ENCODE results near the gene PDSS1.
"Not testable (repeated sequence)": the region's sequence is repeated elsewhere in the genome, so short reads cannot be mapped to it uniquely, and the experiment has no call there.

The PDSS1 gene

DNA sequence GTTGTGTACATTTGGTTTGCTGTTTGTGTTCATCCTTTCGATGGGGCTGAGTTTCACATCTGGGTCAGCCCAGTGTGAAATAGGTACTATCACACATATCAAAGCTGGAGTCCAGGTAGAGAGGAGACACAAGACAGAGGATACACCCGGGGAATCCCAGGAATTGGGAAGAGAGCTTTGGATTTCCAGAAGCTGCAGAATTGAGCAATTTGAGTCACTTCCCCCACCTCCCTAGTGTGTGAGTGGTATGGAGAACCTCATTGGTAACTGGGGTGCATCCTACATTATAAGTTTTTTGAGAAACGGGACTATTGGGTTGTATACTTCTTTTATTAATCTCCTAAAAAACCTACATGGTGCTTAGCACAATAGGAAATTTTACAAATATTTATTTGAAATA, 12.1 kb upstream of the PDSS1 start:
- TF ChIP-seq, protein P1, sequence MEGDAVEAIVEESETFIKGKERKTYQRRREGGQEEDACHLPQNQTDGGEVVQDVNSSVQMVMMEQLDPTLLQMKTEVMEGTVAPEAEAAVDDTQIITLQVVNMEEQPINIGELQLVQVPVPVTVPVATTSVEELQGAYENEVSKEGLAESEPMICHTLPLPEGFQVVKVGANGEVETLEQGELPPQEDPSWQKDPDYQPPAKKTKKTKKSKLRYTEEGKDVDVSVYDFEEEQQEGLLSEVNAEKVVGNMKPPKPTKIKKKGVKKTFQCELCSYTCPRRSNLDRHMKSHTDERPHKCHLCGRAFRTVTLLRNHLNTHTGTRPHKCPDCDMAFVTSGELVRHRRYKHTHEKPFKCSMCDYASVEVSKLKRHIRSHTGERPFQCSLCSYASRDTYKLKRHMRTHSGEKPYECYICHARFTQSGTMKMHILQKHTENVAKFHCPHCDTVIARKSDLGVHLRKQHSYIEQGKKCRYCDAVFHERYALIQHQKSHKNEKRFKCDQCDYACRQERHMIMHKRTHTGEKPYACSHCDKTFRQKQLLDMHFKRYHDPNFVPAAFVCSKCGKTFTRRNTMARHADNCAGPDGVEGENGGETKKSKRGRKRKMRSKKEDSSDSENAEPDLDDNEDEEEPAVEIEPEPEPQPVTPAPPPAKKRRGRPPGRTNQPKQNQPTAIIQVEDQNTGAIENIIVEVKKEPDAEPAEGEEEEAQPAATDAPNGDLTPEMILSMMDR (IDR thresholded peaks at IDR 0.05; ENCODE audit: low read depth, low read length): no peak
- no peak overlapping the region for H3K4me3 ChIP-seq (ENCODE audit: low read depth, low read length)

DNA sequence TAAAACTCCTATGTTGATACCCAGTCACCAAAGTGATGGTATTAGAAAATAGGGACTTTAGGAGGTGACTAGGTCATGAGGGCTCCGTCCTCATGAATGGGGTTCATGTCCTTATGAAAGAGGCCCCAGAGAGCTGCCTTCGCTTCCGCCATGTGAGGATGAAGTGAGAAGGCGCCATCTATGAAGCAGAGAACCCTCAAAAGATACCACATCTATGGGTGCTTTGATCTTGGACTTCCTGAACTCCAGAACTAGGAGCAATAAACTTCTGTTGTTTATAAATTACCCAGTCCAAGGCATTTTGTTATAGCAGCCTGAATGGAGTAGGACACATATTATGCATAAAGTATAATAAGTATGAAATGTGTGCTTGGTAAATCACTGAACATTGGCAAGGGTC, 8.1 kb upstream of the PDSS1 start:
- TF ChIP-seq, protein P1 (IDR thresholded peaks at IDR 0.05; ENCODE audit: low read depth, low read length): no peak
- H3K4me3 ChIP-seq (ENCODE audit: low read depth, low read length): no peak overlapping the region

DNA sequence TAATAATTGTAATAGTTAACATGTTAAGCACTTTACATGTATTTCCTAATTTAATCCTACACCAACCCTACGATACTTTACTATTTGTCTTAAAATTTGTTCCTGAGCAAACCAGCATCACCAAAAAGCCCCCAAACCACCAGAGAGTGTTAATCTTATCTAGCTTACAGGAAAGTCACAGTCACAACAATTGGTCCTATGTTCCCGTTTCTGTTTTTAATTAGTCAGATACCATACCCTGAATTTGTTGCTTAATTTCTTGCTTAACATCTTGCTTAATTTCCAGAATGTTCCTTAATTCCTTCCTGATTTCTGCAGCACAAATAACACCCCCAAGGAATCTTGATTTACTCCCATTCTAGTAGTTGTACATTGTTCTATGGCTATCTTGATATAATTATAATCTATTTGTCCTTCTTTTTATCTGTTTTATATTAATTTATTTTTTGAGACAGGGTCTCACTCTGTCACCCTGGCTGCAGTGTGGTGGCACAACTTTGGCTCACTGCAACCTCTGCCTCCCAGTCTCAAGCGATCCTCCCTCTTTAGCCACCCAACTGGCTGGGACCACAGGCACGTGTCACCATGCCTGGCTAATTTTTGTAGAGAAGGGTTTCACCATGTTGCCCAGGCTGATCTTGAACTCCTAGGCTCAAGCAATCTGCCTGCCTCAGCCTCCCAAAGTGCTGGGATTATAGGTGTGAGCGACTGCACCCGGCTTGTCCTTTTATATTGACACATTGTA, 6.6 kb upstream of the PDSS1 start:
- no peak overlapping the region for H3K4me3 ChIP-seq (ENCODE audit: low read depth, low read length)
- TF ChIP-seq, protein P1 (IDR thresholded peaks at IDR 0.05; ENCODE audit: low read depth, low read length): no peak

DNA sequence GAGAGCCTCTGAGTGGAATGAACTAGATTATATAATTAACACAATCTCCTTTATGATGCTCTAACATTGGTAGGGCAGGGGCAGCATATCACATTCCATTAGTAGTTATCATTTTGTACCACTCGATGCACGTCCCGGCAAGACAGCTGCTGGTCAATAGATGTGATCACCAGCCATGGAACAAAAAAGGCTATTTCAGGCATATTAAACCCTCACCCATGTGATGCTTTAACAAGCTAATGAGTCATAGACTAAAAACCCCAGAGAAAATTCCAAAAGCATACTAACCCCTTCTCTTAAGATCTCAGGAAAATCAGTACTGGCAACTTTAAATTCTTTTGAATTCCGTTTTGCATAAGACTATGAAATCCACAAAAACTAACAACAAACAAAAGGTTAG, 3.0 kb upstream of the PDSS1 start:
- H3K4me3 ChIP-seq (ENCODE audit: low read depth, low read length): not testable (repeated sequence)

DNA sequence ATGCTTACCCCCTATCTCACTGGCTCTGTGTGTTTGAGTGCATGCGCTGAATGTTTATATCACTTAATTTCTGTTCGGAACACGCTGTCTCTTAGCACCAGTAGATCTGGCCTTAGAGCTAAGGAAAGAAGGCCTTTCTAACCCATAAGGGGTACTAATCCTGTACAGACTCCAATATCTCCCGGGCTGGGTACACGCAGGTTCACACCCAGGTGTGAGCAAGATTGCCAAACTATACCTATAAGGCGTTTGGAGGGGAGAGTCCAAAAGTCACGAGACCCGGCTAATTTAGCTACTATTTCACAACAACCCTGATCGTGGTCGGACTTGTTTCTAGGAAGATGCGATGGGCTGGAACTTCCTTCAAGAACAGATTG, 727 bp upstream of the PDSS1 start:
- peak overlapping the region; percentile 88 for H3K4me3 ChIP-seq (ENCODE audit: low read depth, low read length)
- TF ChIP-seq, protein P1 (IDR thresholded peaks at IDR 0.05; ENCODE audit: low read depth, low read length): no peak

DNA sequence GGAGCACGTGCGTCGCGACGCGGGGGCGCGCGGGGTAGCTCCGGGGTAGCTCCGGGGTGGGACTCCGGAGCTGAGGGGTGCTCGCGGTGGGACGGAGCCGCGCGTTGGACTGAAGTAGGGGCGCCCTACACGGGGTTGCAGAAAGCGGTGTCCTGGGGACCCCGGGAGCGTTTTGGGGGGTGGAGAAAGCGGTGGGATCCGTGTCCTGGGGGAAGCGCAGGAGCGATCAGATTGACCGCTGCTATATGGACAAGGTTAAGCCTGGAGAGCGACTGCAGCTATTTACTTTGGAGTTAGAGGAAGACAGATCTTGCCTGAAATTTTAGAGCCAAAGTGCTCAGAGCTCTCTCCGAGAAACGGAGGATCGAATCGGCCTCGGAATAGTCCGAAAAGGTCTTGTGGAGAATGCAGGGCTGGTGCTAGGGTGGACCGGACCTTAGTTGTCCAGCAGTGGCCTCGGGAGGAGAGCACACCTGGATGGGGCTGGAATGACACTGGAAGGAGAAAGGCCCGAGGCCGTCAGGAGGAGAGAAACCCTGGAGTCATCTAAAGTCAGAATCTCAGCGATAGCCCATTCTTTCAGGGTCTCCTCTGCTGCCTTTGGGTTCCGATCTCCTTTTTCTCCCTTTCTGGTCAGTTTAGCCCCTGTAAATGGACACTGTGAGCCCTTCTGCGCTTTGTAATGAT, 564 bp downstream of the PDSS1 start:
- TF ChIP-seq, protein P1 (IDR thresholded peaks at IDR 0.05; ENCODE audit: low read depth, low read length): no peak
- peak overlapping the region; percentile 88 for H3K4me3 ChIP-seq (ENCODE audit: low read depth, low read length)

DNA sequence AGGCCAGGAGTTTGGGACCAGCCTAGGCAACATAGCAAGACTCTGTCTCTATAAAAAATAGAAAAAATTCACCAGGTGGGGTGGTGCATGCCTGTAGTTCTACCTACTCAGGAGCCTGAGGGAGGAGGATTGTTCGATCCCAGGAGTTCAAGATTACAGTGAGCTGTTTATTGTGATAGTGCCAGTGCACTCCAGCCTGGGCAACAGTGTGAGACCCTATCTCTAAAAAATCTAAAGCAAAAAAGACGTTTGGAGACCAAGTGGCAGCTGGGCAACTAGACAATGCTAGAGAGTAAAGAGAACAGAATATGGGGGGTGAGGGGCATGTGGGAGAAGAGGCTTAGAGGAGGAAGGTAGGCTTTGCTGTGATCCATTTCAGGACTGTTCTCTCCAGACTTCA, 1.4 kb downstream of the PDSS1 start:
- peak overlapping the region; percentile 88 for H3K4me3 ChIP-seq (ENCODE audit: low read depth, low read length)
- TF ChIP-seq, protein P1 (IDR thresholded peaks at IDR 0.05; ENCODE audit: low read depth, low read length): no peak
